ENCODE results near the gene SLC38A4.

GRCh38 chr12:46794593-46795190 is 31.1 kb downstream of the SLC38A4 start:
- TF ChIP-seq ZBTB7A (IDR thresholded peaks at IDR 0.05; ENCODE audit: low read depth) = no peak
- no peak for TF ChIP-seq EP300 (IDR thresholded peaks at IDR 0.05; ENCODE audit: borderline replicate concordance)
- no peak for TF ChIP-seq TEAD4 (IDR thresholded peaks at IDR 0.05)
- no peak for TF ChIP-seq TCF12 (IDR thresholded peaks at IDR 0.05; ENCODE audit: low read depth)
- TF ChIP-seq RAD21 (IDR thresholded peaks at IDR 0.05; ENCODE audit: low read depth) = no peak
- TF ChIP-seq, protein P1, sequence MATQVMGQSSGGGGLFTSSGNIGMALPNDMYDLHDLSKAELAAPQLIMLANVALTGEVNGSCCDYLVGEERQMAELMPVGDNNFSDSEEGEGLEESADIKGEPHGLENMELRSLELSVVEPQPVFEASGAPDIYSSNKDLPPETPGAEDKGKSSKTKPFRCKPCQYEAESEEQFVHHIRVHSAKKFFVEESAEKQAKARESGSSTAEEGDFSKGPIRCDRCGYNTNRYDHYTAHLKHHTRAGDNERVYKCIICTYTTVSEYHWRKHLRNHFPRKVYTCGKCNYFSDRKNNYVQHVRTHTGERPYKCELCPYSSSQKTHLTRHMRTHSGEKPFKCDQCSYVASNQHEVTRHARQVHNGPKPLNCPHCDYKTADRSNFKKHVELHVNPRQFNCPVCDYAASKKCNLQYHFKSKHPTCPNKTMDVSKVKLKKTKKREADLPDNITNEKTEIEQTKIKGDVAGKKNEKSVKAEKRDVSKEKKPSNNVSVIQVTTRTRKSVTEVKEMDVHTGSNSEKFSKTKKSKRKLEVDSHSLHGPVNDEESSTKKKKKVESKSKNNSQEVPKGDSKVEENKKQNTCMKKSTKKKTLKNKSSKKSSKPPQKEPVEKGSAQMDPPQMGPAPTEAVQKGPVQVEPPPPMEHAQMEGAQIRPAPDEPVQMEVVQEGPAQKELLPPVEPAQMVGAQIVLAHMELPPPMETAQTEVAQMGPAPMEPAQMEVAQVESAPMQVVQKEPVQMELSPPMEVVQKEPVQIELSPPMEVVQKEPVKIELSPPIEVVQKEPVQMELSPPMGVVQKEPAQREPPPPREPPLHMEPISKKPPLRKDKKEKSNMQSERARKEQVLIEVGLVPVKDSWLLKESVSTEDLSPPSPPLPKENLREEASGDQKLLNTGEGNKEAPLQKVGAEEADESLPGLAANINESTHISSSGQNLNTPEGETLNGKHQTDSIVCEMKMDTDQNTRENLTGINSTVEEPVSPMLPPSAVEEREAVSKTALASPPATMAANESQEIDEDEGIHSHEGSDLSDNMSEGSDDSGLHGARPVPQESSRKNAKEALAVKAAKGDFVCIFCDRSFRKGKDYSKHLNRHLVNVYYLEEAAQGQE (IDR thresholded peaks at IDR 0.05; ENCODE audit: low read depth) = no peak
- no peak for TF ChIP-seq CEBPB (IDR thresholded peaks at IDR 0.05)
- TF ChIP-seq, protein P2, sequence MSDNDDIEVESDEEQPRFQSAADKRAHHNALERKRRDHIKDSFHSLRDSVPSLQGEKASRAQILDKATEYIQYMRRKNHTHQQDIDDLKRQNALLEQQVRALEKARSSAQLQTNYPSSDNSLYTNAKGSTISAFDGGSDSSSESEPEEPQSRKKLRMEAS (IDR thresholded peaks at IDR 0.05) = no peak
- no peak for TF ChIP-seq YY1 (IDR thresholded peaks at IDR 0.05; ENCODE audit: low read depth)
- TF ChIP-seq CREB1 (IDR thresholded peaks at IDR 0.05; ENCODE audit: low read depth) = no peak

All from Ishikawa (cell line).